Measurements from ENCODE around the gene CALD1.
"Not testable (repeated sequence)": the region's sequence is repeated elsewhere in the genome, so short reads cannot be mapped to it uniquely, and the experiment has no call there.

CALD1 gene

GRCh38 chr7:134963036-134963435, 183.6 kb downstream of the CALD1 start:
- no peak for DNase-seq

- DNase-seq, result no peak
Observed at GRCh38 chr7:134966691-134967090, 187.3 kb downstream of the CALD1 start.

DNA sequence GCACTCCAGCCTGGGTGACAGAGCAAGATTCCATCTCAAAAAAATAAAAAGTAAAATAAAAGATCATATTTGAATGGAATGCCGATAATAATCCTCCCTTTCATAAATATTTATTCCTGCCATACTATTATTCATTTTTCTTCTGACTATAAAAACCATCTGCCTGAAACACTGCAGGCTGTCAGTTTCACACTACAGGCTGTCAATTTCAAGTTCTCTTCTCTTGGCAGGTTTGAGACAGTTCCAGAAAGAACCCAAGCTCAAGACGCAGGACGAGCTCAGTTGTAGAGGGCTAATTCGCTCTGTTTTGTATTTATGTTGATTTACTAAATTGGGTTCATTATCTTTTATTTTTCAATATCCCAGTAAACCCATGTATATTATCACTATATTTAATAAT, 188.7 kb downstream of the CALD1 start:
- no peak for DNase-seq

DNA sequence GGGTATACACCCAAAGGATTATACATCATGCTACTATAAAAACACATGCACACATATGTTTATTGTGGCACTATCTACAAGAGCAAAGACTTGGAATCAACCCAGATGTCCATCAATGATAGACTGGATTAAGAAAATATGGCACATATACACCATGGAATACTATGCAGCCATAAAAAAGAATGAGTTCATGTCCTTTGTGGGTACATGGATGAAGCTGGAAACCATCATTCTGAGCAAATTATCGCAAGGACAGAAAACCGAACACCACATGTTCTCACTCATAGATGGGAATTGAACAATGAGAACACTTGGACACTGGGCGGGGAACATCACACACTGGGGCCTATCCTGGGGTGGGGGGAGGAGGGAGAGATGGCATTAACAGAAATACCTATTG, 202.2 kb downstream of the CALD1 start:
- not testable (repeated sequence) for DNase-seq

GRCh38 chr7:134985894-134986362, 206.5 kb downstream of the CALD1 start:
- no peak for DNase-seq

- peak; percentile 91 for DNase-seq
Observed at GRCh38 chr7:134986363-134987251, 207.2 kb downstream of the CALD1 start, which contains the start of gene AGBL3. Gene AGBL3 (plus strand): TSS chr7:134986508. CDS start chr7:134987934, 1,426 bp downstream.

DNA sequence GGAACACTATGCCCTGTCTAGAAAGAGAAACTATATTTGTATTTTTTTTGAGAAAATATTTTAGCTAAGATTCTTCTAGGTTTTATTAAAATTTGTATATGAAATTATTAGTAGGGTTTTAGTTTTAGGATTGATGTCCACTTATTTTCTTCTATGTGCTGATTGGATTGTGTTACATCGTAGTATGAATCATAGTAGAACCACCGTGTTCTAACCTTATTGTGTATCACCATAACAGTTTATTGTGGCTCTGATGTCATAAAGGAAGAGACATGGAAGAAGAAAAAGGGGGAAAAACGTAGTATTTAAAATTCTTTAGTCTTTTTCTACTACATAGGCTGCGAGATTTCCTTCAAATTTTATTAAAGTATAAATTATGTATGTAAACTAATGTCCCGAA, 208.7 kb downstream of the CALD1 start:
- DNase-seq, result no peak

- no peak for DNase-seq
Observed at GRCh38 chr7:134991469-134992339, 212.3 kb downstream of the CALD1 start.

DNA sequence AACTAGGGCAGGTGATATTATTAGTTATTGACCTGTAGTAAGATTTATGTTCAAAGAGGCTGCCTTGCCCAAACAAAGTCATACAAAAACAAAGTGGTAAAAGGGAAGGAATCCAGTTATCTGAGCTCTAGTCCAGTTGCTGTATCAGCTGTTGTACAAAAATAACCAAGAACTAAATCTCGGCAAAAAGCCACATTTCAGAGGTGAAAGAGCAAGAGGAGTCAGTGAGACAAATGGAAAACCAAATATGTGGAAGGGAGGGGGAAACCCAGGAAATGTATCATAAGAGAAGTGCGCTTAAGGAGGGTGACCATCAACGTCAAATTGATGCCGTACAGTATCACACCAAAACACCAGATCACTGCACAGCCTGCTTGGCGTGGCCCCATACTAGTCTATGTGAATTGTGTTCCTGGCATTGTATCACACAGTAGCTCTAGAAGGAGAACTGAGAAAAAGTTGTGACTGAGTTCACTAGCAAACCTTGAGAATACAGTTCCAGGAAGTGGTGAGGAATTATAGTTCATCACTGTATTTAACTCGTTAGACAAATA, 213.3 kb downstream of the CALD1 start:
- no peak for DNase-seq

DNA sequence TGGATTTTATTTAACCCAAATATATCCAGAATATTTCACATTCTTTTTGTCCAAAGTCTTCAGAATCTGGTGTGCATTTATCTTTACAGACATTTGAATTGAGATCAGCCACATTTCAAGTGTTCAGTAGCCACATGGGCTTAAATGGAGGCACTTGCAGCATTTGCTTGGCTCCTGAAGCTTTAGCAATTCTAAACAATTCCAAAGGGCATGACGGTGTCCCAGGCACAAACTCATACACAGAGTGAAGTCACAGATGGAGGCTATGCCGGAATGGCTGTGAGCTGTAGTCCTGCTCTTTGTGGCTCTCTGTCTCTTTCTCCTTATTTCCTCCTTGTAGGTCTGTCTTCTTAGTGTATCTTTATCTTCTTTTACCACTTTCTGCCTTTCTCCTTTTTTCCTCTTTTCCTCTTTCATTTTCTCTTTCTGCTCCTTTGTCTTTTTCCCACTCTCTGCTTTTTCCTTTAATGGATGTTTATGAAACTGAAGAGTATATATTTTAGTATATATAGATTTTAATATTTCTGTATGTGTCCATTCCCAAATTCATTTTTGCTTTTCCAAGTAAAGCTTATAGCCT, 214.5 kb downstream of the CALD1 start:
- DNase-seq, result no peak

- DNase-seq, result no peak
Observed at GRCh38 chr7:134995239-134996096, 216.0 kb downstream of the CALD1 start.

DNA sequence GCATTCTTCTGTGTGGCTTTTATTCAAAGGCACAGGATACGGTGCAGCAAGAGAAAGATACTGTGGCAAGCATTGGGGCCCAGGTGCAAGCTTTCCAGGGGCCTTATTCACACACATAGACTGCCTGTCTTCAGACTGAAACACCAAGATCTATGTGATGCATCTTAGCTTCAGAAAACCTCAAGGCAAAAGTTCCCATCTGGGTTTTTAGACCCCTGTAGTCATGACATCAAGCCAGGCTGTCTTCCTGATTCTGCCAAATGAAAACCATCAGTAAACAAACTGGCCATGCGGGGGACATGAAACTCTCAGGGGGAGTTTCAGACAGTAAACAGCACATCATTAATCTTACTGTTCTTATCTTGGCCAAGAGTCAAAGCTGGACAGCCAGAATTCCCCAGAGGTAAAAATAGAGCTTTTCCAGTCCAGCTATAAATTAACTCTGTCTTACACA, 216.7 kb downstream of the CALD1 start:
- DNase-seq, result no peak

GRCh38 chr7:134997214-134997885, 217.9 kb downstream of the CALD1 start:
- DNase-seq, result no peak

- no peak for DNase-seq
Observed at GRCh38 chr7:134999136-134999535, 219.7 kb downstream of the CALD1 start.

DNA sequence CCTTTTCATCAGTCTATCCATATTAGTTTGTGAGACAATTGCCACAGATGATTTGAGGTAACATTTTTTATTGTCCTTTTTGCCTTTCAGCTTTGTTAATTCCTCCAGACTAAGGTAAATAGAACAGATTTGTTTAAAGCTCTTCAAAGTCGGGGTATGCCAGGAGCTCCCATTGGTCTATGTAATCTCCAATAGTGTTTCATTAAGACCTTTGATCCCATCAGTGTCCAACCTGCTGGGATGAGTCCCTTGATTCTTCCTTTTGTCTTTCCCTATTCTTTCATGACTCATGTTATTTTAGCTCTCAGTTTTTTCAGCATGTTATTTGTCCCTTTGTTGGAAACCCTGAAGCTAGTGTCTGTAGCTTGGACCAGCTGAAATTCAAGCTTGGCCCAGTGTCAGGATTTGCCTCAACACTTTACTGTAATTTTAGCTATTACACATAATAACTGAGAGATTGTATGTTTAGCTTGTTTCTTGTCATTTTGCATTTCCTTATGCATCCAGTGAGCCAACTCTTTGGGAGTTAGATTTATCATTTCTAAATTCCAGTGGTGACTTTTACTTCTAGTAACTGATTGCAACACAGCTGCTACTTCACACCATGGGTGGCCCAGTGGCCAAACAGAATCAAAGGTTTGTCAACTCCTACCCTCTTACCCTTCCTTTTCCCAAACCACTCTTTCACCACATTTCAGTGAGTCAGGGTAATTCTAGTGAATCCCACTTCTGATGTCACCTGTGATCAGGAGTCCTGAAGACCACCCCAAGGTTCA, 222.1 kb downstream of the CALD1 start:
- DNase-seq, result no peak

DNA sequence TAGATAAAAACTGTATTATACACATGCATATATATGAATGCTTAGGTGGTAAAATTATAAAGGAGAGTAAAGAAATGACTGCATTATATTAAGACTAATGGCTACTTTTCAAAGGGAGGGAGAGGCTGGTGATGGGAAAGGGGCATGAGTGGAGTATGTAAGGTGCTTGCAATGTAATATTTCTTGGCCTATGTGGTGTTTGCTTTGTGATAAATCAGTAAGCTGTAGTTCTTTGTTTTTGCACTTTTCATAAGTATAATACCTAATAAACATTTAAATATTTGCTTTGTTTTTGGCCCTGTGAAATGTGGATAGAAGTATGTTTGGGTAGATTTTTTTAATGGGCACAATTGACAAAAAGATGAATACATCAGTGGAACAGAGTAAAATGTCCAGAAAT, 232.8 kb downstream of the CALD1 start:
- no peak for DNase-seq

Data from NCI-H2081 treated with DMSO at 0.1 percent for 48 hours (cell line).